CD4-positive, CD25-positive, alpha-beta regulatory T cell (primary cell): ENCODE measurements around the gene SLC38A11. TPM values are rescaled to one million over a fixed set of nuclear protein-coding genes. Genes with fewer than 3 reads are reported as not detected.
"Not testable (repeated sequence)": the region's sequence is repeated elsewhere in the genome, so short reads cannot be mapped to it uniquely, and the experiment has no call there.

Source experiments
- ATAC-seq, 2 donors: fragments of 150-1000 bp; cut with Tn5 transposase; one replicate each; pipeline ENCODE4 v1.10.0; 2021; ENCODE audit warnings: low read depth in 2 of 2, moderate number of reproducible peaks in 2 of 2, moderate library complexity in 1 of 2
- DNase-seq, 3 donors: peaks; one replicate each; pipeline versions ENCODE4 v3.0.0 to v3.0.0-alpha.2; 2012 to 2022; ENCODE audit warnings: mixed read lengths in 1 of 3
- H3K27ac ChIP-seq: one replicate; pipeline ENCODE4 v1.7.0; 2013; ENCODE audit warnings: mild to moderate bottlenecking, low read length; ENCODE audit not compliant: insufficient read depth, poor library complexity, severe bottlenecking
- H3K27me3 ChIP-seq: one replicate; pipeline ENCODE4 v1.7.0; 2013; ENCODE audit warnings: low read length; ENCODE audit not compliant: control insufficient read depth, insufficient read depth
- H3K36me3 ChIP-seq: one replicate; pipeline ENCODE4 v1.7.0; 2013; ENCODE audit warnings: mild to moderate bottlenecking, low read length, moderate library complexity; ENCODE audit not compliant: control insufficient read depth, insufficient read depth
- H3K4me1 ChIP-seq: 2 replicates; pipeline ENCODE4 v1.7.0; 2013; ENCODE audit warnings: mild to moderate bottlenecking, low read length; ENCODE audit not compliant: insufficient read depth, control insufficient read depth, poor library complexity, severe bottlenecking
- H3K4me3 ChIP-seq: one replicate; pipeline ENCODE4 v1.7.0; 2013; ENCODE audit warnings: low read depth, mild to moderate bottlenecking, low read length, moderate library complexity
- H3K9me3 ChIP-seq, 2 experiments: 1 replicate in 1 of 2; 2 replicates in 1 of 2; pipeline ENCODE4 v1.7.0; 2013; ENCODE audit warnings: low read length in 2 of 2, mild to moderate bottlenecking in 1 of 2, moderate library complexity in 1 of 2; ENCODE audit not compliant: control insufficient read depth in 2 of 2
- H3K27ac Mint-ChIP-seq, 3 donors: one replicate each; pipeline ENCODE4 v1.8.0; 2020 to 2022; ENCODE audit warnings: mild to moderate bottlenecking in 3 of 3, mixed read lengths in 3 of 3, moderate library complexity in 2 of 3
- H3K27me3 Mint-ChIP-seq: one replicate; pipeline ENCODE4 v1.8.0; 2022; ENCODE audit warnings: mild to moderate bottlenecking, mixed read lengths
- H3K36me3 Mint-ChIP-seq: one replicate; pipeline ENCODE4 v1.8.0; 2020; ENCODE audit warnings: mixed read lengths
- H3K4me1 Mint-ChIP-seq, 4 donors: one replicate each; pipeline ENCODE4 v1.8.0; 2020 to 2022; ENCODE audit warnings: mixed read lengths in 4 of 4, mild to moderate bottlenecking in 1 of 4
- H3K4me3 Mint-ChIP-seq, 4 donors: one replicate each; pipeline ENCODE4 v1.8.0; 2020 to 2022; ENCODE audit warnings: mild to moderate bottlenecking in 4 of 4, mixed read lengths in 4 of 4, moderate library complexity in 3 of 4
- H3K9me3 Mint-ChIP-seq, 7 donors: one replicate each; pipeline ENCODE4 v1.8.0; 2020 to 2022; ENCODE audit warnings: mixed read lengths in 7 of 7, mild to moderate bottlenecking in 3 of 7, moderate library complexity in 2 of 7
- polyA plus RNA-seq, 4 donors: library from polyadenylated mRNA; unstranded; fragments of 300-500 nt; fragmentation: Illumina TruSeq; gene quantifications; one replicate each; pipeline ENCODE4 v1.2.3, GENCODE V29; 2021
- total RNA-seq: library from RNA; stranded (reverse); gene quantifications from one replicate; pipeline ENCODE4 v1.2.3, GENCODE V29; 2022

The SLC38A11 gene
- total and polyA plus RNA-seq, 5 donors from 2014 or later = not detected

DNA sequence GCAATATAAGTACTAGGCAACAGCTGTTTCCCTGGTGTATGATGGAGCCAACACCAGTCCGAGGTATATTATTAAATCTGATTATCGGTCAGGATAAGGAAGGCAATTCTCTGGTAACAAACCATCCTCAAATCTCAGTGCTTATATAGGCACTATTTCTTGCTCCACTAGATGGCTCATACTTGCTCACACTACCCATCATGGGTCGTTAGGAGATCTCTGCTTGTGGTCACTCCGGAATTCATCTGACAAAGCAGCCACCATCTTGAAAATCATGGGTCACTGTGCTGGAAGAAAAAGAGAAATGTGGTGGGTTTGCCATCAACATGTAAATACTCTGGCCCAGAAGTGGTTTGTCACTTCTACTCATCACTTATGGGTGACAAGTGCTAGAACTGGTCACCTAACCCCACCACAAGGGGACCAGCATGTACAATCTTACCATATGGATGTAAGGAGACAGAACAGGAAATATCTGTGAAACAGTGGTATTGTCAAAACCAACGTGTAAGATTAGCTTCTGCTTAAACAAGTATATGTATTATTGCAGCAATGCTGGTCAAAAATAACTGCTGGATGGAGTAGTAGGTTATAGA is 21.6 kb upstream of the SLC38A11 start:
- not testable (repeated sequence) for H3K27me3 ChIP-seq, H3K36me3 ChIP-seq, DNase-seq, H3K27me3 Mint-ChIP-seq, H3K4me3 ChIP-seq, H3K4me3 Mint-ChIP-seq, H3K9me3 Mint-ChIP-seq, H3K9me3 ChIP-seq, H3K4me1 ChIP-seq, H3K27ac ChIP-seq, H3K36me3 Mint-ChIP-seq
- Mint-ChIP-seq H3K4me1 (peaks cover 0 to 14% (median 8%) of the 10 kb centered on the region in 4 donors), H3K27ac (peak overlapping the region in 1 of 3 donors; percentile 39)
- ATAC-seq = peak in 1 of 2 donors; percentile 31

GRCh38 chr2:164976301-164976700 is 21.0 kb upstream of the SLC38A11 start:
- H3K4me3 ChIP-seq = no peak overlapping the region
- Mint-ChIP-seq H3K4me1 (peaks cover 0 to 14% (median 8%) of the 10 kb centered on the region in 4 donors), H3K36me3 (no peaks in the 10 kb centered on the region), H3K9me3 (peaks cover 0 to 3% (median 0%) of the 10 kb centered on the region in 7 donors), H3K27me3 (no peaks in the 10 kb centered on the region), H3K27ac (no peak overlapping the region), H3K4me3 (no peak overlapping the region)
- no peaks in the 10 kb centered on the region for H3K4me1 ChIP-seq
- DNase-seq = no peak
- no peak overlapping the region for H3K27ac ChIP-seq
- no peak for ATAC-seq
- H3K27me3 ChIP-seq = no peaks in the 10 kb centered on the region
- H3K36me3 ChIP-seq = no peaks in the 10 kb centered on the region
- no peaks in the 10 kb centered on the region for H3K9me3 ChIP-seq

DNA sequence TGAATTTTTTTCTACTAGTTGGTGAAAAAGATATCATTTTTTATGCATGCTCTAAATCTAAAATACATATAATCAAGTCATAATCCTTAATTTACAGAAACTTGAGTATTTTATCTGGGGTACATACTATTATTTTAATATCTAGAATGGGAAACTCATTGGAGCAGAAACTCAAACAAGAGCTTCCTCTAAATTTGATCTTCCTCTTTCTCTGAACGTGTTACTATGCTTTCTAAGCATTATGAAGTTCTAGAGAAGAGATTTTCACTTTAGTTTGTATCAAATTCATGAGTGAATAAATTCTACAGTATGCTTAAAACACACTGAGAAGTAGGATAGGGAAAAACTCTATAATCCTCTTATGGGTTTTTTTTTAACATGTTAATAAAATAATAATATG is 20.6 kb upstream of the SLC38A11 start:
- H3K27me3 Mint-ChIP-seq = no peaks in the 10 kb centered on the region
- Histone ChIP-seq H3K9me3 (no peaks in the 10 kb centered on the region), H3K4me3 (no peak overlapping the region), H3K27ac (no peak overlapping the region), H3K27me3 (no peaks in the 10 kb centered on the region), H3K36me3 (no peaks in the 10 kb centered on the region), H3K4me1 (no peaks in the 10 kb centered on the region)
- H3K4me1 Mint-ChIP-seq = peaks cover 0 to 14% (median 8%) of the 10 kb centered on the region in 4 donors
- ATAC-seq = no peak
- H3K9me3 Mint-ChIP-seq = peaks cover 0 to 3% (median 0%) of the 10 kb centered on the region in 7 donors
- no peak overlapping the region for H3K27ac Mint-ChIP-seq
- H3K4me3 Mint-ChIP-seq = no peak overlapping the region
- DNase-seq = no peak
- no peaks in the 10 kb centered on the region for H3K36me3 Mint-ChIP-seq

DNA sequence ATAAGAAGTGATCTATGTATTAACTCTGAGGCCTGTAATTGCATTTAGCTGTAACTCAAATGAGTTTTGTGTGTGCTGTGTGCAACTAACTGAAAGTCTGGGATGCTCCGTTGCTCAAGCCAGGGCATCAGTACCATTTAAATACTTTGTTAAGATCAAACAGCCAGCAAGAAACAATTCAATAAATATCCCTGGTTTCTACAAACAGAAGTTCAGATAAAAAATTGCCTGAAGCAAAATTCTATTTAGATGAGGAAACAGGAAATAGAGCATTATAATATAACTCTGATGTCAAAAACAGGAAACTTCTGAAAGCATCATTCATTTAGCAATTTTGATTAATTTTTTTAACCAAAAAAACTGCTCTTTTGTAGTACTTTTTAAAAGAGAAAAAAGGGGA is 18.9 kb upstream of the SLC38A11 start:
- no peak for ATAC-seq
- H3K4me1 Mint-ChIP-seq = peaks cover 0 to 14% (median 8%) of the 10 kb centered on the region in 4 donors

GRCh38 chr2:164972216-164972615 is 16.9 kb upstream of the SLC38A11 start:
- no peak overlapping the region for H3K27ac ChIP-seq

More for the DNA sequence above, 18.9 kb upstream of the SLC38A11 start:
- H3K36me3 Mint-ChIP-seq = no peaks in the 10 kb centered on the region
- H3K27me3 Mint-ChIP-seq = no peaks in the 10 kb centered on the region
- H3K36me3 ChIP-seq = no peaks in the 10 kb centered on the region
- no peak for DNase-seq
- no peak overlapping the region for H3K27ac ChIP-seq
- H3K4me3 Mint-ChIP-seq = no peak overlapping the region
- H3K9me3 ChIP-seq = no peaks in the 10 kb centered on the region
- no peaks in the 10 kb centered on the region for H3K4me1 ChIP-seq
- H3K9me3 Mint-ChIP-seq = peaks cover 0 to 3% (median 0%) of the 10 kb centered on the region in 7 donors
- no peaks in the 10 kb centered on the region for H3K27me3 ChIP-seq
- H3K4me3 ChIP-seq = no peak overlapping the region
- H3K27ac Mint-ChIP-seq = peak overlapping the region in 2 of 3 donors; percentile 52 to 57

GRCh38 chr2:164969909-164970690 is 14.8 kb upstream of the SLC38A11 start:
- no peak overlapping the region for H3K4me3 Mint-ChIP-seq
- H3K27ac ChIP-seq = no peak overlapping the region
- H3K27me3 ChIP-seq = no peaks in the 10 kb centered on the region
- H3K4me1 ChIP-seq = no peaks in the 10 kb centered on the region
- DNase-seq (no peak), ATAC-seq (no peak)
- no peak overlapping the region for H3K27ac Mint-ChIP-seq
- H3K4me3 ChIP-seq = no peak overlapping the region
- peaks cover 0 to 3% (median 0%) of the 10 kb centered on the region in 7 donors for H3K9me3 Mint-ChIP-seq
- no peaks in the 10 kb centered on the region for H3K36me3 ChIP-seq
- peaks cover 0 to 11% (median 8%) of the 10 kb centered on the region in 4 donors for H3K4me1 Mint-ChIP-seq
- H3K36me3 Mint-ChIP-seq = no peaks in the 10 kb centered on the region
- H3K9me3 ChIP-seq = no peaks in the 10 kb centered on the region
- H3K27me3 Mint-ChIP-seq = no peaks in the 10 kb centered on the region

More at GRCh38 chr2:164972216-164972615, 16.9 kb upstream of the SLC38A11 start:
- Mint-ChIP-seq H3K27ac (no peak overlapping the region), H3K4me3 (no peak overlapping the region), H3K36me3 (no peaks in the 10 kb centered on the region), H3K27me3 (no peaks in the 10 kb centered on the region), H3K4me1 (peaks cover 0 to 14% (median 8%) of the 10 kb centered on the region in 4 donors), H3K9me3 (peaks cover 0 to 3% (median 0%) of the 10 kb centered on the region in 7 donors)
- Histone ChIP-seq H3K27me3 (no peaks in the 10 kb centered on the region), H3K9me3 (no peaks in the 10 kb centered on the region), H3K4me1 (no peaks in the 10 kb centered on the region), H3K4me3 (no peak overlapping the region), H3K36me3 (no peaks in the 10 kb centered on the region)
- no peak for ATAC-seq
- no peak for DNase-seq

GRCh38 chr2:164967781-164968228 is 12.5 kb upstream of the SLC38A11 start:
- no peaks in the 10 kb centered on the region for H3K36me3 ChIP-seq
- H3K4me3 ChIP-seq = no peak overlapping the region
- no peaks in the 10 kb centered on the region for H3K4me1 Mint-ChIP-seq
- H3K9me3 ChIP-seq = no peaks in the 10 kb centered on the region
- ATAC-seq (no peak), DNase-seq (no peak)
- H3K27me3 ChIP-seq = no peaks in the 10 kb centered on the region
- H3K9me3 Mint-ChIP-seq = peaks cover 0 to 3% (median 0%) of the 10 kb centered on the region in 7 donors
- no peak overlapping the region for H3K4me3 Mint-ChIP-seq
- H3K27ac Mint-ChIP-seq = no peak overlapping the region
- H3K36me3 Mint-ChIP-seq = no peaks in the 10 kb centered on the region
- no peaks in the 10 kb centered on the region for H3K27me3 Mint-ChIP-seq
- H3K4me1 ChIP-seq = no peaks in the 10 kb centered on the region
- H3K27ac ChIP-seq = no peak overlapping the region
